Endothelial cell of umbilical vein (primary cell): ENCODE measurements around the gene ASIC1. TPM values are rescaled to one million over a fixed set of nuclear protein-coding genes. Genes with fewer than 3 reads are reported as not detected.

Source experiments
- BruUV-seq: library from RNA; stranded (reverse); fragments of 400-500 nt; replicated peaks from 2 replicates; lab custom pipeline; 2021; lab: Mats Ljungman, UMichigan
- CTCF ChIA-PET: fragments of 300-600, 350-600 bp; sonication (Branson Sonifier 250); formaldehyde crosslinking; loops from one replicate; lab custom pipeline; 2021; ENCODE audit warnings: antibody characterized with exemption, inconsistent platforms; lab: Charles Lee
- POLR2A ChIA-PET: fragments of 300-600, 350-600 bp; sonication (Branson Sonifier 250); formaldehyde crosslinking; loops from one replicate; lab custom pipeline; 2021; ENCODE audit warnings: antibody characterized with exemption, inconsistent platforms; lab: Charles Lee
- DNase-seq: peaks from one replicate; pipeline ENCODE4 v3.0.0-alpha.2; 2011; ENCODE audit warnings: low read depth, low spot score
- FAIRE-seq: peaks from 2 replicates; lab custom pipeline; 2011; peaks lifted over from hg19 to GRCh38; lab: Jason Lieb, UNC
- H2AFZ ChIP-seq: 2 replicates; pipeline ENCODE4 v1.6.0; 2012; ENCODE audit warnings: low read depth, low read length, control low read depth, inconsistent platforms
- H3K27ac ChIP-seq: 2 replicates; pipeline ENCODE4 v1.5.1; 2011; ENCODE audit warnings: low read depth, mild to moderate bottlenecking, control low read depth, low read length, moderate library complexity; ENCODE audit not compliant: insufficient read depth
- H3K27me3 ChIP-seq, 2 experiments: 2 replicates each; pipeline versions ENCODE4 v1.6.0 to v1.6.1; 2011; ENCODE audit warnings: low read length in 2 of 2, mixed read lengths in 1 of 2; ENCODE audit not compliant: control insufficient read depth in 2 of 2, insufficient read depth in 2 of 2
- H3K36me3 ChIP-seq, 2 experiments: 2 replicates in 1 of 2; 3 replicates in 1 of 2; pipeline ENCODE4 v1.5.1; 2011; ENCODE audit warnings: low read length in 2 of 2, mild to moderate bottlenecking in 1 of 2, moderate library complexity in 1 of 2; ENCODE audit not compliant: control insufficient read depth in 2 of 2, insufficient read depth in 2 of 2; ENCODE audit errors: extremely low read depth in 1 of 2
- H3K4me1 ChIP-seq: 3 replicates; pipeline ENCODE4 v1.5.1; 2011; ENCODE audit warnings: mild to moderate bottlenecking, low read length; ENCODE audit not compliant: control insufficient read depth, insufficient read depth; ENCODE audit errors: extremely low read depth
- H3K4me2 ChIP-seq: 2 replicates; pipeline ENCODE4 v1.6.1; 2011; ENCODE audit warnings: low read length, control low read depth, mixed read lengths; ENCODE audit not compliant: insufficient read depth
- H3K4me3 ChIP-seq, 3 experiments: fragments of 200-600 bp in 1 of 3; sonication (generic), shearing (Covaris generic) in 1 of 3; replicated peaks in 1 of 3; 2 replicates each; pipeline ENCODE4 v1.5.1; 2011 to 2016; ENCODE audit warnings: control low read depth in 3 of 3, low read length in 3 of 3, mild to moderate bottlenecking in 2 of 3, inconsistent platforms in 1 of 3, low read depth in 1 of 3, moderate library complexity in 1 of 3; ENCODE audit not compliant: insufficient read depth in 1 of 3
- H3K79me2 ChIP-seq: 2 replicates; pipeline ENCODE4 v1.6.0; 2012; ENCODE audit warnings: low read length, inconsistent platforms; ENCODE audit not compliant: control insufficient read depth, insufficient read depth
- H3K9ac ChIP-seq: replicated peaks from 2 replicates; pipeline ENCODE3; 2011; ENCODE audit warnings: low read length, control low read depth; ENCODE audit not compliant: insufficient read depth; ENCODE audit errors: extremely low read depth
- H3K9me1 ChIP-seq: replicated peaks from 3 replicates; pipeline ENCODE4 v1.6.0; 2011; ENCODE audit warnings: mild to moderate bottlenecking, low read length; ENCODE audit not compliant: control insufficient read depth, insufficient read depth; ENCODE audit errors: extremely low read depth
- H3K9me3 ChIP-seq: replicated peaks from 2 replicates; pipeline ENCODE4 v1.5.1; 2012; ENCODE audit warnings: low read length, inconsistent platforms; ENCODE audit not compliant: control insufficient read depth, insufficient read depth
- H4K20me1 ChIP-seq: replicated peaks from 2 replicates; pipeline ENCODE3; 2011; ENCODE audit warnings: mild to moderate bottlenecking, low read length; ENCODE audit not compliant: control insufficient read depth, insufficient read depth; ENCODE audit errors: extremely low read depth
- CTCF ChIP-seq, 2 donors: IDR thresholded peaks; 1 replicate in 1 of 2; 2 replicates in 1 of 2; pipeline ENCODE4 v1.5.1; 2011; ENCODE audit warnings: low read length in 2 of 2, mild to moderate bottlenecking in 2 of 2, moderate library complexity in 2 of 2, control low read depth in 1 of 2, inconsistent platforms in 1 of 2, low read depth in 1 of 2; ENCODE audit not compliant: insufficient read depth in 1 of 2; ENCODE audit errors: extremely low read depth in 1 of 2
- EZH2 ChIP-seq: IDR thresholded peaks from 2 replicates; pipeline ENCODE4 v1.6.1; 2012; ENCODE audit warnings: borderline replicate concordance, low read depth, mild to moderate bottlenecking, moderate library complexity, low read length, inconsistent platforms; ENCODE audit not compliant: severe bottlenecking
- FOS ChIP-seq: IDR thresholded peaks from 2 replicates; pipeline ENCODE4 v1.6.1; 2011; ENCODE audit warnings: mild to moderate bottlenecking, low read length, moderate library complexity, borderline replicate concordance; ENCODE audit not compliant: insufficient read depth
- GATA2 ChIP-seq: IDR thresholded peaks from 2 replicates; pipeline ENCODE4 v1.7.0; 2011; ENCODE audit warnings: low read depth, mild to moderate bottlenecking, moderate library complexity, mixed read lengths, low read length; ENCODE audit not compliant: insufficient read length, insufficient read depth
- JUN ChIP-seq: IDR thresholded peaks from 2 replicates; pipeline ENCODE4 v1.6.1; 2011; ENCODE audit warnings: borderline replicate concordance, low read depth; ENCODE audit not compliant: insufficient read length, insufficient read depth
- MAX ChIP-seq: IDR thresholded peaks from 2 replicates; pipeline ENCODE4 v1.6.1; 2011; ENCODE audit not compliant: insufficient read depth, insufficient read length
- MYC ChIP-seq: IDR thresholded peaks from one replicate; pipeline ENCODE4 v1.6.1; 2011; ENCODE audit warnings: mild to moderate bottlenecking, low read depth, low read length
- POLR2A ChIP-seq: IDR thresholded peaks from 2 replicates; pipeline ENCODE4 v1.6.1; 2012; ENCODE audit warnings: low read depth, mild to moderate bottlenecking, control low read depth, low read length
- POLR2AphosphoS5 ChIP-seq: IDR thresholded peaks from 2 replicates; pipeline ENCODE4 v1.6.1; 2012; ENCODE audit warnings: low read depth, mild to moderate bottlenecking, control low read depth, low read length, moderate library complexity; ENCODE audit not compliant: insufficient read depth
- dilution Hi-C: fragments of 300-500 bp; cut with MboI; formaldehyde crosslinking; loops from one replicate; pipeline ENCODE4 v1.15.0; 2019; ENCODE audit warnings: low sequenced_read_pairs; ENCODE audit not compliant: extremely low pct_ligation_motif_present
- intact Hi-C: fragments of 100-400 bp; cut with micrococcal nuclease; formaldehyde crosslinking; loops from one replicate; pipeline ENCODE4 v1.10.0; 2022
- polyA plus RNA-seq, 4 experiments: library from polyadenylated mRNA; depleted of rRNA in 3 of 4; stranded (reverse) in 3 of 4; unstranded in 1 of 4; fragments of >200 nt; gene quantifications; 2 replicates each; pipeline versions ENCODE4 v1.2.1 to v1.2.3, GENCODE V29; 2011 to 2012; ENCODE audit warnings: missing spikeins in 1 of 4
- total RNA-seq: library from RNA; stranded (reverse); gene quantifications from 2 replicates; pipeline ENCODE4 v1.2.3, GENCODE V29; 2021

Gene ASIC1
- total and polyA plus RNA-seq, 2 donors (not counting 3 experiments of a cell fraction or from before 2014, with no cell fraction given), result 0.53 to 0.66 TPM

DNA sequence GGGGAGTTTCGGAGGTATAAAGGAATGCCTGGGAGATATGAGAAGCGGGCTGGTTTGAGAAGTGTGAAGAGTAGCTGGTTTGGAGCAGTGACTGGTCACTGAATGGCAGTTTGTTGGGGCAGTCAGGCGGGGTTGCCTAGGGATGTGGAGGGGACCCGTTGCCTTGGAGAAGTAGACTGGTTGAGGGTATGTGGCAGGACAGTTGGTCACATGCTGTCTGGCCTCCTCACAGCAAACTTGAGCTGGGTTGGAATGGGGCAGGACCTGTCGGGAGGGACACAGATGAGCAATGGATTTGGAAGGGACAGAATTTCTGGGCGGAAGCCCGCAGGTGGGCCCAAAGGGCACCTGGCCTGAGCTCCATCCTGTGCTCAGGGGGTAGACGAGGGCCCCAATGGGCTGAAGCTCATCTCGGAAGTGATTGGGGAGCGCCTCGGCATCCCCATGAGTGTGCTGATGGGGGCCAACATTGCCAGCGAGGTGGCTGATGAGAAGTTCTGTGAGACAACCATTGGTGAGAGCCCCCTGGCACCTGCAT lies 48.6 kb downstream of the ASIC1 start:
- H3K36me3 ChIP-seq, result no peaks in the 10 kb centered on the region
- no peak for DNase-seq
- peaks cover 4% of the 10 kb centered on the region for H3K4me1 ChIP-seq
- no peak overlapping the region for H2AFZ ChIP-seq
- intact Hi-C loops (no loop called here), dilution Hi-C loops (no loop called here)
- no peak overlapping the region for H3K4me3 ChIP-seq
- no peak overlapping the region for H3K4me2 ChIP-seq
- H3K9me3 ChIP-seq, result no peaks in the 10 kb centered on the region
- TF ChIP-seq CTCF (IDR thresholded peaks at IDR 0.05; ENCODE audit: extremely low read depth in 1 of 2, insufficient read depth in 1 of 2, low read depth in 1 of 2, low read length in 2 of 2) (no peak), GATA2 (no peak), EZH2 (no peak), FOS (no peak), MYC (no peak), POLR2A (no peak), JUN (no peak), POLR2AphosphoS5 (no peak), MAX (no peak)
- no TSS peak for BruUV-seq
- H4K20me1 ChIP-seq, result no peaks in the 10 kb centered on the region
- H3K27me3 ChIP-seq, result no peaks in the 10 kb centered on the region
- no peak for FAIRE-seq
- ChIA-PET POLR2A (no interaction called here), CTCF (interaction anchor here (1.3 to 1.5 kb wide), 2 partner anchors 21 to 70 kb away, joined by 4 read pairs; partner anchors contain the start of gene SMARCD1)
- H3K27ac ChIP-seq, result no peak overlapping the region
- H3K79me2 ChIP-seq, result no peaks in the 10 kb centered on the region
- H3K9me1 ChIP-seq, result no peaks in the 10 kb centered on the region
- no peak overlapping the region for H3K9ac ChIP-seq
